AG04449 (cell line): ENCODE data around the gene LDLRAD3.

Source experiments
- CTCF ChIA-PET: fragments of 350-600 bp; formaldehyde crosslinking; extraction: SDS; loops from one replicate; lab custom pipeline; 2021; ENCODE audit warnings: antibody characterized with exemption; lab: Yijun Ruan, JAX
- POLR2A ChIA-PET: fragments of 400-600, 350-600 bp; formaldehyde crosslinking; extraction: SDS; loops from one replicate; lab custom pipeline; 2020; ENCODE audit warnings: antibody characterized with exemption, inconsistent platforms; lab: Yijun Ruan, JAX
- DNase-seq: peaks from one replicate; pipeline ENCODE4 v3.0.0-alpha.2; 2010; ENCODE audit warnings: low read depth, low spot score
- H3K4me3 ChIP-seq: 2 replicates; pipeline ENCODE4 v1.5.1; 2011; ENCODE audit warnings: low read depth, mild to moderate bottlenecking, control low read depth, low read length
- TF ChIP-seq, protein P1 (sequence below): IDR thresholded peaks from one replicate; pipeline ENCODE4 v1.5.1; 2011; ENCODE audit warnings: mild to moderate bottlenecking, moderate library complexity, low read length, control low read depth, inconsistent platforms; ENCODE audit not compliant: insufficient read depth; ENCODE audit errors: missing control alignments

LDLRAD3 gene

GRCh38 chr11:35954205-35954604 lies 10.3 kb downstream of the LDLRAD3 start:
- TF ChIP-seq, protein P1, sequence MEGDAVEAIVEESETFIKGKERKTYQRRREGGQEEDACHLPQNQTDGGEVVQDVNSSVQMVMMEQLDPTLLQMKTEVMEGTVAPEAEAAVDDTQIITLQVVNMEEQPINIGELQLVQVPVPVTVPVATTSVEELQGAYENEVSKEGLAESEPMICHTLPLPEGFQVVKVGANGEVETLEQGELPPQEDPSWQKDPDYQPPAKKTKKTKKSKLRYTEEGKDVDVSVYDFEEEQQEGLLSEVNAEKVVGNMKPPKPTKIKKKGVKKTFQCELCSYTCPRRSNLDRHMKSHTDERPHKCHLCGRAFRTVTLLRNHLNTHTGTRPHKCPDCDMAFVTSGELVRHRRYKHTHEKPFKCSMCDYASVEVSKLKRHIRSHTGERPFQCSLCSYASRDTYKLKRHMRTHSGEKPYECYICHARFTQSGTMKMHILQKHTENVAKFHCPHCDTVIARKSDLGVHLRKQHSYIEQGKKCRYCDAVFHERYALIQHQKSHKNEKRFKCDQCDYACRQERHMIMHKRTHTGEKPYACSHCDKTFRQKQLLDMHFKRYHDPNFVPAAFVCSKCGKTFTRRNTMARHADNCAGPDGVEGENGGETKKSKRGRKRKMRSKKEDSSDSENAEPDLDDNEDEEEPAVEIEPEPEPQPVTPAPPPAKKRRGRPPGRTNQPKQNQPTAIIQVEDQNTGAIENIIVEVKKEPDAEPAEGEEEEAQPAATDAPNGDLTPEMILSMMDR = no peak
- POLR2A ChIA-PET = no interaction called here
- DNase-seq = no peak
- CTCF ChIA-PET = no interaction called here
- H3K4me3 ChIP-seq = no peak overlapping the region

DNA sequence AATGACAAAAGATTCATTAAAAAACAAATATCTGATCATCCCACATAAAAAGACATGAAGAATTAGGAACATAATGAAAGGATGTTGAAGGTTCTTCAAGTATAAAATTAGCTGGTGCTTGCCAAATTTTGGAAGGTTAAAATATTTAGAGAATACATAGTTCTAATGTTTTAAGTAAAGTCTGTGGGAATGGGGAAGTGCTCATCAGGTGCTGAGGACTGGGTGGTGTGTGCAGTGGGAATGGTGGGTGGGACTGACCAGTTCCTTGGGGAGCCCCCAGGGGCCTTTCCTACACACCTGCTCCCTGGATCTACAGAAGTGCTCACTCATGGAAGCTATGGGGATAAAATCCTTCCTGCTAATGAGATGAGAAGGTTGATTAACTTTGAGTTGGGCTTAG lies 11.8 kb downstream of the LDLRAD3 start:
- H3K4me3 ChIP-seq = no peak overlapping the region
- POLR2A ChIA-PET = no interaction called here
- TF ChIP-seq, protein P1 = no peak
- no peak for DNase-seq
- CTCF ChIA-PET = interaction anchor here (1.0 kb wide), 1 partner anchor 133 kb away, joined by 3 read pairs; no protein-coding TSS in a partner anchor

DNA sequence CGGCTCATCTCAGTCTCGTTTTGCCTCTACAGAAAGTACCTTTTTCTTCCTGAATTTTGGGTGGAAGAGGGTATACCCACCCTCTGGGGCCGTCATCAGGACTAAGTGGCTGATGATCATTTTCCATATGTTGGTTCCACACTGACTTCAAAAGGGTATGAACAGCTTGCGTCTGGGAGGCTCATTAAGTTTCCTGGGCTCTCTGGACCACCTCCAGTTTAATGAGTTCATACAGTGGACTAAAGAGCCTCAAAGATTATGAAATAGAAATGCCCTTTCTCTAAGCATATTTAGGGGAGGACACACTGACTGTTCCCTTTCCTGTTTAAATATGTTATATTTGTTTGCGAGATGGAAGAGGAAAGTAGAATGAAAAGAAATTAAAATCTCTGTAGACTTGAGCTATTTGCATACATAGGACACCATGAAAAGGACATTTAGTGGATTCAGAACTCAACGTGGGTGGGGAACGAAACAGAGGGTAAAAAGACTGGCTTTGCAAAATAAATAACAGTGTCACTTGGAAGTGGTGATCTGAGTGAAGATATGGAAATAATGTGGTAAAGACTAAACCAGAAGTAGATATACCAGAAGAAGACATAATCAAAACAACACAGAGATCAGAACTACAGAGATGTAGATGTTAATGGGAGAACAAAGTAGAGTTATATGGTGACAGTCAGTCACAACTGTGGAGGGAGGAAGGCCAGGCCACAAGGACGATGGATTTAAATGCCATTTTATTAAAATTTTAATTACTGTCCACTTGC lies 18.7 kb downstream of the LDLRAD3 start:
- ChIA-PET CTCF (interaction anchor here (1.0 kb wide), 1 partner anchor 303 kb away, joined by 3 read pairs; no protein-coding TSS in a partner anchor), POLR2A (no interaction called here)
- TF ChIP-seq, protein P1 = no peak
- H3K4me3 ChIP-seq = no peak overlapping the region
- no peak for DNase-seq

DNA sequence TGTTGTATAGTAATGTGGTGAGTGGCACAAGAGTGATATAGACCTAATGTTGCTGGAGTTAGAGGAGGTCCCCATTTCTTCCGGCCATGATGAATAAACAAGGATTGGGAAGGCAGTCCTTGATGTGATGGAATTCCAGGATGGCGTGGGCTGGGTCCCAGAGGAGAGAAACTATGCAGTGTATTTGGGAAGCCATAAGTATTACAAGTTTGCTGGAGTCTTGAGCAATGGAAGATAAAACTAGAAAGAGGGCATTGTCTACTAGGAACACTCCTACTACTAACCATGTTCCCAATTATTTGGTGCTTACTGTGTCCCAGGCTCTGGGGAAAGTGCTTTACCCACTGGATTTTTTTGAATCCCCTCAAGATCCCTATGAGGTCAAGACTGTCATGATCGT lies 20.0 kb downstream of the LDLRAD3 start:
- ChIA-PET POLR2A (no interaction called here), CTCF (no interaction called here)
- no peak overlapping the region for H3K4me3 ChIP-seq
- TF ChIP-seq, protein P1 = no peak
- no peak for DNase-seq

DNA sequence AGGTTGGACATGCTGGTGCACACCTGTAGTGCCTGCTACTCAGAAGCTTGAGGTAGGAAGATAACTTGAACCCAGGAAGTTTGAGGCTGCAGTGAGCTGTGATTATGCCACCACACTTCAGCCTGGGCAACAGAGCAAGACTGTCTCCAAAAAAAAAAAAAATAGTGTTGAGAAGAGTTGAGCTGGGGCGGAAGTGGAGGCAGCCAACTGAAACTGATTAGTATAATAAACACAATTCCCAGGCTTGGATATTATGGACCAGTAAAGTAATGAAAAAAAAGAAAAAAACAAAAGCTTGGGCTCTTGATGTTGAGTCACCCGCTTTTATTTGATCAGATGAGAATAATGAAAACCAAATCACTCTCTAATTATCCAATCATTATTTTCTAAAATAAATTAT lies 21.0 kb downstream of the LDLRAD3 start:
- TF ChIP-seq, protein P1 = no peak
- no peak for DNase-seq
- CTCF ChIA-PET = interaction anchor here (1.2 to 1.5 kb wide), 2 partner anchors 77 to 143 kb away, joined by 4 to 5 read pairs; no protein-coding TSS in a partner anchor
- POLR2A ChIA-PET = no interaction called here
- no peak overlapping the region for H3K4me3 ChIP-seq

DNA sequence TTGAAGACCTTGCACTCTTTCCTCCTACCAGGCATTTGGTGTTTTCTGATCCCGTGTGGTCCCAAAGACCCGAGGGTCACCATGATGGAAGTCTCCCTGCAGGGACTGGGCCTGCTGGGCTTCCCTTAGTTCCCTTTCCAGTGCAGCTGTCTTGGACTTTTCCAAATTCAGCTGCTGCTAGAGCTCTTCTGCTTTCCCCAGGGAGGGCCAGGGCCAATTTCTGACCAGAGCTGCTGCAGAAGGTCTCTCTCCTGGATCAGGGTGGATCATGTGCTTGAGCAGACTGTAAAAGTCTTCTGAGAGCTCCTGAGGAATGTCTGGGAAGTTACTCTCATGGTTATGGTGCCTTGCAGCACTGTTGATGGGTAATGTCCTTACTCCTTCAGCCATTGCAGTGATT lies 23.2 kb downstream of the LDLRAD3 start:
- H3K4me3 ChIP-seq = no peak overlapping the region
- ChIA-PET POLR2A (no interaction called here), CTCF (interaction anchor here (0.6 to 1.6 kb wide), 5 partner anchors 14 to 292 kb away, joined by 3 read pairs; no protein-coding TSS in a partner anchor)
- DNase-seq = no peak
- TF ChIP-seq, protein P1 = no peak
